Liver (tissue), 3 donors: ENCODE results near the gene FEM1B.

Source experiments
- HNF4A ChIP-seq, 2 donors: conservative IDR thresholded peaks; 2 replicates each; pipeline ENCODE4 v1.6.1; 2016; ENCODE audit warnings: antibody characterized with exemption in 2 of 2, mild to moderate bottlenecking in 2 of 2
- JUND ChIP-seq, 2 donors: IDR thresholded peaks; 2 replicates each; pipeline ENCODE4 v1.6.1; 2016; ENCODE audit warnings: antibody characterized with exemption in 2 of 2
- RAD21 ChIP-seq, 2 donors: IDR thresholded peaks; 2 replicates each; pipeline ENCODE4 v1.6.1; 2016; ENCODE audit warnings: antibody characterized with exemption in 2 of 2, mild to moderate bottlenecking in 2 of 2
- REST ChIP-seq: IDR thresholded peaks from 2 replicates; pipeline ENCODE4 v1.6.1; 2016; ENCODE audit warnings: antibody characterized with exemption, mild to moderate bottlenecking
- TAF1 ChIP-seq: conservative IDR thresholded peaks from 2 replicates; pipeline ENCODE4 v1.6.1; 2016; ENCODE audit warnings: antibody characterized with exemption, mild to moderate bottlenecking
- TF ChIP-seq, protein P1 (sequence below): fragments of 150-350 bp; IDR thresholded peaks from 2 replicates; pipeline ENCODE4 v1.5.1; 2017; ENCODE audit warnings: improper control_type of control experiment, low read depth, low read length; ENCODE audit not compliant: missing input control
- TF ChIP-seq, protein P2 (sequence below): IDR thresholded peaks from 2 replicates; pipeline ENCODE4 v1.6.1; 2016; ENCODE audit warnings: antibody characterized with exemption
- donor health status: healthy.
- donor health status: healthy.

- TF ChIP-seq, protein P1, sequence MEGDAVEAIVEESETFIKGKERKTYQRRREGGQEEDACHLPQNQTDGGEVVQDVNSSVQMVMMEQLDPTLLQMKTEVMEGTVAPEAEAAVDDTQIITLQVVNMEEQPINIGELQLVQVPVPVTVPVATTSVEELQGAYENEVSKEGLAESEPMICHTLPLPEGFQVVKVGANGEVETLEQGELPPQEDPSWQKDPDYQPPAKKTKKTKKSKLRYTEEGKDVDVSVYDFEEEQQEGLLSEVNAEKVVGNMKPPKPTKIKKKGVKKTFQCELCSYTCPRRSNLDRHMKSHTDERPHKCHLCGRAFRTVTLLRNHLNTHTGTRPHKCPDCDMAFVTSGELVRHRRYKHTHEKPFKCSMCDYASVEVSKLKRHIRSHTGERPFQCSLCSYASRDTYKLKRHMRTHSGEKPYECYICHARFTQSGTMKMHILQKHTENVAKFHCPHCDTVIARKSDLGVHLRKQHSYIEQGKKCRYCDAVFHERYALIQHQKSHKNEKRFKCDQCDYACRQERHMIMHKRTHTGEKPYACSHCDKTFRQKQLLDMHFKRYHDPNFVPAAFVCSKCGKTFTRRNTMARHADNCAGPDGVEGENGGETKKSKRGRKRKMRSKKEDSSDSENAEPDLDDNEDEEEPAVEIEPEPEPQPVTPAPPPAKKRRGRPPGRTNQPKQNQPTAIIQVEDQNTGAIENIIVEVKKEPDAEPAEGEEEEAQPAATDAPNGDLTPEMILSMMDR, result no peak
- TF ChIP-seq REST (no peak), JUND (IDR thresholded peaks at IDR 0.05) (no peak), RAD21 (IDR thresholded peaks at IDR 0.05) (no peak), TAF1 (no peak), HNF4A (conservative IDR thresholded peaks at IDR 0.05) (no peak)
- TF ChIP-seq, protein P2, sequence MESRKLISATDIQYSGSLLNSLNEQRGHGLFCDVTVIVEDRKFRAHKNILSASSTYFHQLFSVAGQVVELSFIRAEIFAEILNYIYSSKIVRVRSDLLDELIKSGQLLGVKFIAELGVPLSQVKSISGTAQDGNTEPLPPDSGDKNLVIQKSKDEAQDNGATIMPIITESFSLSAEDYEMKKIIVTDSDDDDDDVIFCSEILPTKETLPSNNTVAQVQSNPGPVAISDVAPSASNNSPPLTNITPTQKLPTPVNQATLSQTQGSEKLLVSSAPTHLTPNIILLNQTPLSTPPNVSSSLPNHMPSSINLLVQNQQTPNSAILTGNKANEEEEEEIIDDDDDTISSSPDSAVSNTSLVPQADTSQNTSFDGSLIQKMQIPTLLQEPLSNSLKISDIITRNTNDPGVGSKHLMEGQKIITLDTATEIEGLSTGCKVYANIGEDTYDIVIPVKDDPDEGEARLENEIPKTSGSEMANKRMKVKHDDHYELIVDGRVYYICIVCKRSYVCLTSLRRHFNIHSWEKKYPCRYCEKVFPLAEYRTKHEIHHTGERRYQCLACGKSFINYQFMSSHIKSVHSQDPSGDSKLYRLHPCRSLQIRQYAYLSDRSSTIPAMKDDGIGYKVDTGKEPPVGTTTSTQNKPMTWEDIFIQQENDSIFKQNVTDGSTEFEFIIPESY, result no peak
Observed at GRCh38 chr15:68277131-68277602, 378 bp upstream of the FEM1B start.
